Calu3 (cell line): ENCODE results near the gene SUMO3. TPM values are rescaled to one million over a fixed set of nuclear protein-coding genes. Genes with fewer than 3 reads are reported as not detected.

Experiments
- BruUV-seq: library from RNA; stranded (reverse); fragments of 400-500 nt; replicated peaks from 2 replicates; lab custom pipeline; 2021; lab: Mats Ljungman, UMichigan
- CTCF ChIA-PET: fragments of 300-600 bp; sonication (Branson Sonifier 250); formaldehyde crosslinking; loops from one replicate; lab custom pipeline; 2022; ENCODE audit warnings: antibody characterized with exemption; lab: Charles Lee
- DNase-seq: peaks from one replicate; pipeline ENCODE4 v3.0.0; 2022
- H3K27ac Mint-ChIP-seq: one replicate; pipeline ENCODE4 v1.8.0; 2022; ENCODE audit warnings: mixed read lengths; ENCODE audit not compliant: unreplicated experiment
- H3K27me3 Mint-ChIP-seq: one replicate; pipeline ENCODE4 v1.8.0; 2022; ENCODE audit warnings: mixed read lengths; ENCODE audit not compliant: unreplicated experiment
- H3K36me3 Mint-ChIP-seq: one replicate; pipeline ENCODE4 v1.8.0; 2022; ENCODE audit warnings: mild to moderate bottlenecking, moderate library complexity, mixed read lengths; ENCODE audit not compliant: insufficient read depth, unreplicated experiment
- H3K4me1 Mint-ChIP-seq: one replicate; pipeline ENCODE4 v1.8.0; 2022; ENCODE audit warnings: mild to moderate bottlenecking, low read depth, mixed read lengths; ENCODE audit not compliant: unreplicated experiment
- H3K4me3 Mint-ChIP-seq: one replicate; pipeline ENCODE4 v1.8.0; 2022; ENCODE audit warnings: mild to moderate bottlenecking, low read depth, moderate library complexity, mixed read lengths; ENCODE audit not compliant: unreplicated experiment
- H3K9me3 Mint-ChIP-seq: one replicate; pipeline ENCODE4 v1.8.0; 2022; ENCODE audit warnings: low read depth, mixed read lengths; ENCODE audit not compliant: unreplicated experiment
- intact Hi-C: fragments of 100-400 bp; cut with micrococcal nuclease; formaldehyde crosslinking; loops from one replicate; pipeline ENCODE4 v1.10.0; 2022; ENCODE audit not compliant: unreplicated experiment
- total RNA-seq: library from RNA; stranded (reverse); gene quantifications from 2 replicates; pipeline ENCODE4 v1.2.3, GENCODE V29; 2022
- TF ChIP-seq, protein P1 (sequence below): fragments of 200-600 bp; IDR thresholded peaks from one replicate; pipeline ENCODE4 v1.8.0; 2022; ENCODE audit warnings: antibody characterized with exemption; ENCODE audit not compliant: unreplicated experiment

SUMO3 gene
- total RNA-seq, 1 experiment from 2014 or later = 56.7 TPM

DNA sequence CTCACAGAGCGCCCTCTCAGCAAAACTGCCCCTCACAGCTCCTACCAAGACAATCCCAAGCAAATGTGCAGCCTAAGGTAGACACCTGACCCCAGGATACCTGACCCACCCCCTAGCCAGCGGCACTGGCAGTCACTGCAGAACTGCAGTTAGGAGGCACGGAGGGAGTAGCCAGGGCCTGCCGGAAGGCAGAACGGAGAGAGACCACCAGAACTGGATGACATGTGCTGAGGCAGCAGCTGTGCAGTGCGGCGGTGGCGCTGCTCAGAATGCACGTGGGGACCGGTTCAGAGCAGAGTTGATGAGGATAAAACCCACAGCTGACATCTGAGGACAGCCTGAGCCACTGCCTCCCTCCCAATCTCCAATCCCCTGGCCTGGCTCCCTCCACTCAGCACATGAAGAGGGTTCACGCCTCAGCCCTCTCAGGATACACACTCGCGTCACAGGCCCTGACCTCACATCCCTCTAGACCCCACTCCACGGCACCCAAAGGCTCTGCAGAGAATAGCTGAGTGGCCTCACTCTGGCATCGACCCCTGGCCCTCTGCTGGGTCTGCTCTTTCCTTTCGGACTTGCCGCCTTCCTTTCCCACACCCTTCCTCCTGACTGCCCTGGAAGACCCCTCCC is 45.9 kb downstream of the SUMO3 start:
- Mint-ChIP-seq H3K36me3 (peaks cover 6% of the 10 kb centered on the region), H3K27ac (no peak overlapping the region), H3K9me3 (no peaks in the 10 kb centered on the region), H3K4me3 (no peak overlapping the region), H3K4me1 (no peaks in the 10 kb centered on the region), H3K27me3 (no peaks in the 10 kb centered on the region)
- TF ChIP-seq, protein P1, sequence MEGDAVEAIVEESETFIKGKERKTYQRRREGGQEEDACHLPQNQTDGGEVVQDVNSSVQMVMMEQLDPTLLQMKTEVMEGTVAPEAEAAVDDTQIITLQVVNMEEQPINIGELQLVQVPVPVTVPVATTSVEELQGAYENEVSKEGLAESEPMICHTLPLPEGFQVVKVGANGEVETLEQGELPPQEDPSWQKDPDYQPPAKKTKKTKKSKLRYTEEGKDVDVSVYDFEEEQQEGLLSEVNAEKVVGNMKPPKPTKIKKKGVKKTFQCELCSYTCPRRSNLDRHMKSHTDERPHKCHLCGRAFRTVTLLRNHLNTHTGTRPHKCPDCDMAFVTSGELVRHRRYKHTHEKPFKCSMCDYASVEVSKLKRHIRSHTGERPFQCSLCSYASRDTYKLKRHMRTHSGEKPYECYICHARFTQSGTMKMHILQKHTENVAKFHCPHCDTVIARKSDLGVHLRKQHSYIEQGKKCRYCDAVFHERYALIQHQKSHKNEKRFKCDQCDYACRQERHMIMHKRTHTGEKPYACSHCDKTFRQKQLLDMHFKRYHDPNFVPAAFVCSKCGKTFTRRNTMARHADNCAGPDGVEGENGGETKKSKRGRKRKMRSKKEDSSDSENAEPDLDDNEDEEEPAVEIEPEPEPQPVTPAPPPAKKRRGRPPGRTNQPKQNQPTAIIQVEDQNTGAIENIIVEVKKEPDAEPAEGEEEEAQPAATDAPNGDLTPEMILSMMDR = no peak
- intact Hi-C loops = no loop called here
- no peak for DNase-seq
- no TSS peak for BruUV-seq
- CTCF ChIA-PET = no interaction called here

DNA sequence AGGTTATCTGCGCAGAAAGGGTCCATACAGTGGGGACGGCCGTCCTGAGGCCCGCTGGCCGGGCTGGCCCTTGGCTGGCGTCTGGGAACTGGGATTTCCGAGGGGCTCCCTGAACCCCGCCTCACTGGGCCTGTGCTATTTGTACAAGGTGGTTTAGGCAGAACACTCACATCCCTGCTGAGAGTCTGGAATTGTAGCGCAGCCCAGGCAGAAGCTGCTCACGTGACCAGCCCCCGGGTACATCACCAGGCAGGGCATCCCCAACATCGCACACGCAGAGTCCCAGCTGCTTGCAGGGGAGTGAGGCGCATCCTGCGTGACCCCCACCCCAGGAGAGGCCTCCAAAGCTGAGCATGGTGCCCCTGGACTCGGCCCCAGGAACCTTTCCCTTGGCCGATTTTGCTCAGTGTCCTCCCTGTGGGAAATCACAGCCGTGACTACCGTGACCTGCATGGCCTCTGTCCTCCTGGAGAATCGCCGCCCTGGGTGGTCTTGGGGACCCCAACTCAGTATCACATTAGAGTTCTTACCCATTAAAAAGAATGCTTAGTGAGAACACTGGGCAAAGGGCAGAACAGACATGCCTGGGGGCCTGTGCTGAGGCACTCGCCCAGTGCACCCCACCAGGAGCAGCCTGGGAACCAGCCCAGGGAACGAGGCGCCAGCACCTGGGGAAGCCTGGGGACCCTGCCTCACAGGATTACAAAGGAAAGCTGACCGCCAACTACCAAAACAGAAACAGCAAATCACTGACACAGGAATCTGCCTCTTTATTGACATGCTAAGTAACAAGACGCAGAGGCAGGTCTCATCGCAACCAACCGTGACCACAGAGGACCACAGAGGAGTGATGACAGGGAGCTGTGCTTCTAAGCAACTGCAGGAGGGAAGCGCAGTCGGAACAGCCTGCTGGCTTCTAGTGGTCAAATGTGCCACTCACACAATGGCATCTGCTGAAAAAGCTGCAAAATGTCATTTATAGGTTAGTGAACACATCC is 49.7 kb downstream of the SUMO3 start:
- H3K9me3 Mint-ChIP-seq = no peaks in the 10 kb centered on the region
- peaks cover 11% of the 10 kb centered on the region for H3K4me1 Mint-ChIP-seq
- intact Hi-C loops = no loop called here
- H3K27me3 Mint-ChIP-seq = no peaks in the 10 kb centered on the region
- H3K27ac Mint-ChIP-seq = no peak overlapping the region
- no peak overlapping the region for H3K4me3 Mint-ChIP-seq
- DNase-seq = no peak
- H3K36me3 Mint-ChIP-seq = peaks cover 11% of the 10 kb centered on the region
- TF ChIP-seq, protein P1 = no peak
- CTCF ChIA-PET = no interaction called here
- no TSS peak for BruUV-seq

- Mint-ChIP-seq H3K4me1 (peaks cover 11% of the 10 kb centered on the region), H3K27me3 (no peaks in the 10 kb centered on the region), H3K27ac (no peak overlapping the region), H3K9me3 (no peaks in the 10 kb centered on the region), H3K4me3 (no peak overlapping the region), H3K36me3 (peaks cover 11% of the 10 kb centered on the region)
- TF ChIP-seq, protein P1 = no peak
- intact Hi-C loops = no loop called here
- CTCF ChIA-PET = interaction anchor here (0.5 kb wide), 1 partner anchor 28 kb away, joined by 5 read pairs; no protein-coding TSS in a partner anchor
- no TSS peak for BruUV-seq
- no peak for DNase-seq
Observed at GRCh38 chr21:44766818-44767354, 51.0 kb downstream of the SUMO3 start.

- no peak overlapping the region for H3K4me3 Mint-ChIP-seq
- CTCF ChIA-PET = interaction anchor here (0.5 kb wide), 1 partner anchor 28 kb away, joined by 5 read pairs; no protein-coding TSS in a partner anchor
- no TSS peak for BruUV-seq
- no peak for DNase-seq
- H3K9me3 Mint-ChIP-seq = no peaks in the 10 kb centered on the region
- no peak overlapping the region for H3K27ac Mint-ChIP-seq
- H3K36me3 Mint-ChIP-seq = peaks cover 11% of the 10 kb centered on the region
- H3K27me3 Mint-ChIP-seq = no peaks in the 10 kb centered on the region
- intact Hi-C loops = no loop called here
- peaks cover 18% of the 10 kb centered on the region for H3K4me1 Mint-ChIP-seq
- TF ChIP-seq, protein P1 = no peak
Observed at GRCh38 chr21:44766014-44766817, 51.6 kb downstream of the SUMO3 start.
